GM19395 (cell line): ENCODE results near the gene ALX3.
A peak's percentile ranks its signal among the peaks of the same experiment; 100 is the strongest.

Experiments used
- ATAC-seq: cut with Tn5 transposase; IDR thresholded peaks from one replicate; pipeline ENCODE4 v1.9.1; 2021; ENCODE audit warnings: mild to moderate bottlenecking, moderate library complexity; ENCODE audit not compliant: unreplicated experiment

ALX3 gene

GRCh38 chr1:110067479-110067892, 3.0 kb downstream of the ALX3 start:
- ATAC-seq, result no peak

DNA sequence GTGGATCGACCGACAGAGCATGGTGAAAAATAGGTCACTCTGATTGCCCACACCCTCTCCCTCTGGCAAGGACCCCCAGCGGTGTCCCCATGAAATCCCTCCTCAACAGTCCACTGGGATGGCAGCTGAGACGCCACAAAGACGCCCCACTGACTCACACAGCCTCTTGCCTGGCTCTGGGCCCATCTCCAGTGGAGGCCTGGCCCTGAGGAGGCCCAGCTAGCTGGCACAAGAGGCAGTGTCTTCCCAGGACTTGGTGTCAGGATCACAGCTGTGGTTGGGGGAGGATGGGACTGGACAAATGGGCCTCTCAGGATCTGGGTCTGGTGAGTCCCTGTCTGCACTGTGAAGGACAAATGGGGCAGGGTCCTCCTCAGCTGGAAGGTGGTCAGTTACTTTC, 4.6 kb downstream of the ALX3 start:
- no peak for ATAC-seq

- ATAC-seq, result no peak
Observed at GRCh38 chr1:110064576-110065337, 5.7 kb downstream of the ALX3 start.

DNA sequence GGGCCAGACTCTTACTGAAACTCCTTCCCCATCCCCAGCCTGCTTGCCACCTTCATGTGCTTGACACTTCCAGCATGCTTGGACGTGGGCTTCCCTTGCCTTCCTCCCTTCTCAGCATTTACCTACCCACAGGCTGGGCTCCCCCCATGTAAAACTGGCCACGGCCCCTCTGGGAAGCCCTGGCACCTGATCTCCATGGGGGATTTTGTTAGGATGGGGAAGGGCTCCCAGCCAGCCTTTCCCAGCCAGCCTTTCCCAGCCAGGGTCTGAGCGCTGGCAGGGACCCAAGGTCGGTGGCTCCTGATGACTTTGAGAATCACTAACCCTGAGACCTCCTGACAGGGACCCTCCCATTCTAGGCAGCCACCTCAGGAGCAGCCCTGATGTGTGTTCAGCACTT, 6.7 kb downstream of the ALX3 start:
- ATAC-seq, result no peak

GRCh38 chr1:110062612-110063011, 7.9 kb downstream of the ALX3 start:
- ATAC-seq, result no peak

DNA sequence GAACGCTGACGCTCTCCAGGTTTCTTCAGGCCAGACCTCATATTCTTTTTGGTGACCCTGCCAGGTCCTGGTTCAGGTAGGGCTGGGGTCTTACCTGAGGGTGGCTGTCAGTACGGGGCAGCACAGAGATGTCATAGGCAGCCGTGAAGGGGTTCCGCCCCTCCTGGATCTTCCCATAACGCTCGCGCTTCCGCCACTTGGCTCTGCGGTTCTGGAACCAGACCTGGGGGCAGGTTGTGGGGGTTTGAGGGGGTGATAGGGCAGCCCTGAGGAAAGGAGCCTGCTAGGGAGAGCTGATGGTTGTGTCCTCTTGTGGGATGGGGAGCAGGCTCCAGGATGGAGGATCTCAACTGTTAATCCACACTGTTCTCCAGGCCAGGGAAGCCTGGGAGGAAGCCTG, 9.1 kb downstream of the ALX3 start:
- ATAC-seq, result no peak

DNA sequence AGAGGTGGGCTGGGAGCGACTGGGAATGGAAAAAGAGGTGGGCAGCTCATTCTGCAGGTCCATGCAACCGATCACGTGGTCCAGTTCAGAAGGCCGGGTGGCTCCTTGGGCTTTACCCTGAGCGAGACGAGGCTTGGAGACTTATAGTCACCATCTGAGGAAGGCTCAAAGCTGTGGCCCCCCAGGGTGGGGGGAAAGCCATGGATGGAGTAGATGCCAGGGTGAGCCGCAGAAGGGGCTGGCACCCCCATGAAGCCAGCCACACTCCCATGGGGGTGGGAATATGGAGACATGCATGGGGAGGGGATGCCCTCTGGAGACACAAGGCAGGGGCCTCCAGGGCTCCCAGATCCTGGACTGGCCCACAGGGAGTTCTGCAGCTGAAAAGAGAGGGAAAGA, 9.8 kb downstream of the ALX3 start:
- ATAC-seq, result no peak

DNA sequence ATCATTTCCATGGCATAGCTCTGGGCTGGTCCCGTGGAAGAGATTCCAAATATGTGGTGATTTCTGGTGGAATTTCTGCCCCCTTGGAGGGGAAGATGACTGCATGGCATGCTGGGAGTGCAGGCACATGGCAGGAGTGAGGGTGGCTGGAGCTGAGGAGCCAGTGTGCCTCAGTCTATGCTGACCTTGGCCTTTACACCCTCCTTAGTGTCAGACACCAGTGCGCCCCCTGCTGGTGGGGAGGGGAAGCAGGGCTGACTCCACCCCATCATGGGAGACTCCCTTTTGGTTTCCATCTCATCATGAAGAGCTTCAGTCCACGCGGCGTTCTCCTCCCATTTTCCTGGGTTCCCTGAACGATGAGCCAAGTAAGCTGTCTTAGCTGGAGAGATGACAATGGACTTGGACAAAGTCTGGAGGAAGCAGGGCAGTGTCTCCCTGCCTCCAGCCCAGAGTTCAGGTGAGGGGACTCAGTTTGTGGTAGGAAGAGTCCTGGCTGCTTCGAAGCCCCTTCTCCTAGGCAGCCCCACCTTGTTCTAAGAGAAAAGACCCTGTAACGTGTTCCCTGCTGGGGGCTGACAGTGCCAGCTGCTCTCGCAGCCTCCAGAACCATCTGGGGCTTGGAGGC, 10.3 kb downstream of the ALX3 start:
- ATAC-seq, result peak; percentile 53

DNA sequence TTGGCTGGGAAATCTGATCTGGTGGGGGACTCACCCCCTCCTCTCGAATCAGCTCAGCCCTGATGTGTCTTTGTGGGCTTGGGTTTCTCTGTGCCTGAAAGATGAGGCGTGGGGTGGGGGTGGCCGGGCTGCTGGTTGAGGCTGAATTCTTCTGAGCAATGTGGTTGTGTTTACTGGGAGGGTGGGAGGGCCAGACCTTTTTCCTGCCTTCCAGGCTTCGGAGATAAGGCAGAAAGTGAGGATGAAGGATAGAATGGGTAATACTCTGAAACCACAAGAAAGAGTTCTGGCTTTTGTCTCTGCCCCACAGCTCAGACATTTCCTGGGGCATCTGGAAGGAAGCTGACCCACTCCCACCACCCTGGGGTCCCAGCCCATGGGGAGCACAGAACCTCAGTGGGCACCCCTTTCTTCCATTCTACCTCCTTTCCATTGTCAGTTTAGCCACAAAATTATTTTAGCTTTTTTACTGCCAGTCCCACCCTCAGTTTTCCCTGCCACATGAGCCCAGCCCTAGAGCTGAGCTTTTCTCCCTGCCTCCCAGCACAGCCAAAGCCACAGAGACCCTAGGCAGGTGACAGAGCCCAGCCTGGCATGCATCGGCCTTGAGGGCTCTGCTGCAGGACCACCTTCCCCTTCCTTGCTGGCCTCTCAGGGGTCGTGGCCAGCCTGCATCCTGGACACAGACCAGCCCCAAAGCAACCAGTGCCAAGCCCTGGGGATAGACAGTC, 11.2 kb downstream of the ALX3 start:
- no peak for ATAC-seq

- no peak for ATAC-seq
Observed at GRCh38 chr1:110058591-110058990, 11.9 kb downstream of the ALX3 start.

- no peak for ATAC-seq
Observed at GRCh38 chr1:110057963-110058518, 12.4 kb downstream of the ALX3 start.

DNA sequence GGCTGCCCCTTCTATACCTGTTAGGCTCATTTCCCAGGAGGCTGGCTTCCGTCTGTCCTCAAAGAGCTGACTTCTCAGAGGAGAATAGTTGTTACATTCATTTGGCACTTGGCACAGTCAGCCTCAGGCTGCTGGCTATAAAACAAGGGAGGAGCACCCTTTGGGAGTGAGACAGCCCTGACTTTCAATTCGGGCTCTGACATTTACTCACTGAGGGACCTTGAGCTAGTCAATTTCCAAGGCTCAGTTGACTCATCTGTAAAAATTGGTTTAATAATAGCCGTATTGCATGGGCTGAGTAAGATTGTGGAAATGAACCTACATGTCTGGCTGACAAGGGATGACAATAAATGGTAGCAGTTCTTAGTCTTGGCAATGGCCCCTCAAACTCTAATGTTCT, 13.7 kb downstream of the ALX3 start:
- ATAC-seq, result no peak

DNA sequence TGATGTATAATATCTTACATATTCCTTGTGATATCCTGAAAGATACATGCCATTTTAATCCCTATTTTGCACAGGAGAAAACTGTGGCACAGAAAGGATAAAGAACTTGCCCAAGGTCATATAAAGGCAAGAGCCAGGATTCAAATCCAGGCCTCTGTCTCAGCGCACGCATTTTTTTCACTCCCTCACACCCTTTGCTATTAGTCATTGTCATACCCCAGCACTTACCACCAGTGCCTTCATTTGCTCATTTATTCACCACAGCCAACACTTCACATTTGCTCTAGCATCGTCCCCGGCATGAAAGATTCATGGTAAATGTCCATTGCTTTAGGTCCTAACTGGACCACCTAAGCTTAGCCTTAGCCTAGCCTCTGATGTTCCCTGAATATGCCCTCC, 14.2 kb downstream of the ALX3 start:
- ATAC-seq, result no peak

GRCh38 chr1:110055493-110056284, 14.8 kb downstream of the ALX3 start:
- ATAC-seq, result no peak

GRCh38 chr1:110053552-110054428, 16.7 kb downstream of the ALX3 start:
- ATAC-seq, result no peak

- ATAC-seq, result no peak
Observed at GRCh38 chr1:110051262-110051648, 19.2 kb downstream of the ALX3 start.

DNA sequence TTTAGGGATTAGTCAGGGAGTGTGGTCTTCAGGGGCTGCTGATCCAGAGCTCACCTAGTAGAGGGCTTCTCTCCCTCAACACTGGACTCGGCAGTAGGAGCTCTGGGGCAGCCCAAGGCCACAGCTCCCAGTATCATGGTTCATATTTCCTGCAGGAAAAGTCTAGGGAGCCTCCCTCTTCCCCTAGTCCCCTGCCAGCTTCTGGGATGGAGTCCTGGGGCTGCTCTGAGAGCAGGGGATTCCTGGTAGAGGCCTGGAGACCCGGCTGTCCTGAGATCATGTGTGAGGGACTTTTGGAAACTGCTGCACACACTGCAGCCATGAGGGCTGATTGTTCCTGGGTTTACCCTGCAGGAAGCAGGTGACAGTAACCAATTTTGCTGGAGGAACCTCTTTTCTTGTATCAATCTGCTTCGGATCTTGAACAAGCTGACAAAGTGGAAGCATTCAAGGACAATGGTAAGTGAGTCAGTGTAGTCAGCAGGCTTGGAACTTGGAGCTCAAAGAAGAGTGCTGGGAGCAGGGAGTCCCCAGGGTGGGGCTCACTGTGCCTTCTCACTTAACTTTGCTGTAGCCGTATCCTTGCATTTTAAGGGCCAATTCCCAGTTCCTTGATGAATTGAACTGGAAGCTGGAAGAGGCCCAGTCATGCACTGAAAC, 19.7 kb downstream of the ALX3 start:
- ATAC-seq, result no peak

DNA sequence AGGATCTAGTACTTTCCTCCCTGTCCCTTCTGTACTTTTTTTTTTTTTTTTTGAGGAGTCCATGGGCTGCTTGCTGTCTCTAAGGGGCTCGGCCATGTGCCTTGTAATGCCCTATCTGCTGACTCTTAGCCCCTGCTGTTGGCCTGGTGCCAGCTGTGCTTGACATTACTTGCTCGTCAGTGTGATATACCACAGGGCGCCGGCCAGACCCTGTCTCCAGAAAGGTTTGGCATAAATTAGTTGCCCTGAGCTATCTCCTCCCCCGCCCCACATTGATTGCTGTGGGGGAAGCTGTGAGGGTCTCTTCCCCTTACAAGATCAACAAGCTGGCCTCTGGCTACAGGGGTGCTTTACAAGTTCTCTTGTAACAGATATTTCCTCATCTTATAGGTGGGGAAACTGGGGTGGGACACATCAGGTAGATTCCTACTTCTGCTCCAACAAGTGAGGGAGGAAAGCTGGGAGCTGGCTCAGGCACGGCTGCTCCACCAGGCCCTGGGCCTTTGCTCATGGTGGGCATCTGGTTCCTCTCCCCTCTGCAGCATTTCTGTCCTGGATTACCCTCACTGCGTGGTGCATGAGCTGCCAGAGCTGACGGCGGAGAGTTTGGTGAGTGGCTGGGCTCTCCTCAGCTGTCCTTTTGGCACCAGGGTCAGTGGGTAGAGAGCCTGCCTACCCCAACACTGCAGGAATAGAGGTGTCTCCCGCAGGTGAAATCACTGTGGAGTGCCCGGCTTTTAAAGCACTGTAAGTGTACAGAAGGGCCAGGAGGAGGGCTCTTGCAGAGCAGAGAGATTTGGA, 20.5 kb downstream of the ALX3 start:
- ATAC-seq, result no peak
